Liver (tissue), 9 donors: ENCODE results near the gene SKI. TPM values are rescaled to one million over a fixed set of nuclear protein-coding genes. Genes with fewer than 3 reads are reported as not detected.

Source experiments
- DNase-seq: peaks from one replicate; pipeline ENCODE4 v3.0.0-alpha.2; 2017; ENCODE audit warnings: low spot score
- H3K27ac ChIP-seq, 2 donors: one replicate each; pipeline ENCODE4 v1.7.0; 2013; ENCODE audit warnings: inconsistent platforms in 2 of 2, low read length in 2 of 2, control low read depth in 1 of 2, low read depth in 1 of 2, mild to moderate bottlenecking in 1 of 2
- H3K27me3 ChIP-seq, 4 donors: one replicate each; pipeline versions ENCODE4 v1.6.1 to v1.7.0; 2013; ENCODE audit warnings: low read length in 3 of 4, inconsistent platforms in 1 of 4, mild to moderate bottlenecking in 1 of 4, moderate library complexity in 1 of 4; ENCODE audit not compliant: control insufficient read depth in 4 of 4, insufficient read depth in 4 of 4
- H3K36me3 ChIP-seq, 4 donors: one replicate each; pipeline versions ENCODE4 v1.6.1 to v1.7.0; 2013; ENCODE audit warnings: low read length in 3 of 4, mild to moderate bottlenecking in 3 of 4, low read depth in 1 of 4, moderate library complexity in 1 of 4; ENCODE audit not compliant: control insufficient read depth in 4 of 4, insufficient read depth in 3 of 4
- H3K4me1 ChIP-seq, 4 donors: one replicate each; pipeline versions ENCODE4 v1.6.1 to v1.7.0; 2013; ENCODE audit warnings: low read length in 3 of 4, mild to moderate bottlenecking in 3 of 4, moderate library complexity in 1 of 4; ENCODE audit not compliant: control insufficient read depth in 4 of 4, insufficient read depth in 4 of 4
- H3K4me3 ChIP-seq, 3 donors: one replicate each; pipeline versions ENCODE4 v1.6.1 to v1.7.0; 2013; ENCODE audit warnings: low read length in 3 of 3, control low read depth in 1 of 3, low read depth in 1 of 3, mild to moderate bottlenecking in 1 of 3
- H3K9ac ChIP-seq, 2 donors: one replicate each; pipeline ENCODE4 v1.7.0; 2013; ENCODE audit warnings: low read length in 2 of 2, mild to moderate bottlenecking in 2 of 2, moderate library complexity in 2 of 2, control low read depth in 1 of 2, low read depth in 1 of 2
- H3K9me3 ChIP-seq, 4 donors: one replicate each; pipeline versions ENCODE4 v1.6.1 to v1.7.0; 2013; ENCODE audit warnings: low read length in 3 of 4; ENCODE audit not compliant: control insufficient read depth in 4 of 4
- ATF3 ChIP-seq: IDR thresholded peaks from 2 replicates; pipeline ENCODE4 v1.6.1; 2016; ENCODE audit warnings: antibody characterized with exemption
- EGR1 ChIP-seq, 2 donors: IDR thresholded peaks; 2 replicates each; pipeline ENCODE4 v1.6.1; 2016 to 2018; ENCODE audit warnings: antibody characterized with exemption in 2 of 2, low read depth in 2 of 2
- FOXA1 ChIP-seq: IDR thresholded peaks from 2 replicates; pipeline ENCODE4 v1.6.1; 2016; ENCODE audit warnings: antibody characterized with exemption
- FOXA2 ChIP-seq: IDR thresholded peaks from 2 replicates; pipeline ENCODE4 v1.6.1; 2016; ENCODE audit warnings: antibody characterized with exemption
- GABPA ChIP-seq, 2 donors: IDR thresholded peaks in 1 of 2; conservative IDR thresholded peaks in 1 of 2; 2 replicates each; pipeline ENCODE4 v1.6.1; 2016; ENCODE audit warnings: antibody characterized with exemption in 2 of 2, mild to moderate bottlenecking in 1 of 2, moderate library complexity in 1 of 2
- HNF4A ChIP-seq, 2 donors: conservative IDR thresholded peaks; 2 replicates each; pipeline ENCODE4 v1.6.1; 2016; ENCODE audit warnings: antibody characterized with exemption in 2 of 2, mild to moderate bottlenecking in 2 of 2
- HNF4G ChIP-seq: IDR thresholded peaks from 2 replicates; pipeline ENCODE4 v1.6.1; 2016; ENCODE audit warnings: antibody characterized with exemption
- JUND ChIP-seq, 2 donors: IDR thresholded peaks; 2 replicates each; pipeline ENCODE4 v1.6.1; 2016; ENCODE audit warnings: antibody characterized with exemption in 2 of 2
- NR2F2 ChIP-seq: IDR thresholded peaks from 2 replicates; pipeline ENCODE4 v1.6.1; 2016; ENCODE audit warnings: antibody characterized with exemption
- RAD21 ChIP-seq, 2 donors: IDR thresholded peaks; 2 replicates each; pipeline ENCODE4 v1.6.1; 2016; ENCODE audit warnings: antibody characterized with exemption in 2 of 2, mild to moderate bottlenecking in 2 of 2
- REST ChIP-seq: IDR thresholded peaks from 2 replicates; pipeline ENCODE4 v1.6.1; 2016; ENCODE audit warnings: antibody characterized with exemption, mild to moderate bottlenecking
- RXRA ChIP-seq, 2 donors: IDR thresholded peaks; 2 replicates each; pipeline ENCODE4 v1.6.1; 2017 to 2018; ENCODE audit warnings: antibody characterized with exemption in 2 of 2, mild to moderate bottlenecking in 1 of 2
- TAF1 ChIP-seq: conservative IDR thresholded peaks from 2 replicates; pipeline ENCODE4 v1.6.1; 2016; ENCODE audit warnings: antibody characterized with exemption, mild to moderate bottlenecking
- YY1 ChIP-seq: IDR thresholded peaks from 2 replicates; pipeline ENCODE4 v1.6.1; 2016; ENCODE audit warnings: antibody characterized with exemption, mild to moderate bottlenecking
- ZBTB33 ChIP-seq: IDR thresholded peaks from 2 replicates; pipeline ENCODE4 v1.6.1; 2016; ENCODE audit warnings: antibody characterized with exemption
- WGBS: extraction: QIAGEN DNeasy Blood & Tissue Kit; methylation state at CpG from one replicate; pipeline ENCODE4 v1.1.7; 2013; 5-methylcytosine and 5-hydroxymethylcytosine counted together
- polyA plus RNA-seq, 2 donors: library from polyadenylated mRNA; stranded (reverse) in 1 of 2; unstranded in 1 of 2; fragments of 200-250 nt in 1 of 2; fragments of >200 nt in 1 of 2; fragmentation: Nextera tagmentation in 1 of 2; extraction: Ambion mirVana in 1 of 2; gene quantifications; one replicate each; pipeline versions ENCODE4 v1.2.1 to v1.2.3, GENCODE V29; 2013 to 2015
- total RNA-seq, 2 donors: library from RNA; depleted of rRNA; stranded (reverse); fragments of >200 nt; gene quantifications; one replicate each; pipeline ENCODE4 v1.2.3, GENCODE V29; 2014
- TF ChIP-seq, protein P1 (sequence below): IDR thresholded peaks from 2 replicates; pipeline ENCODE4 v1.6.1; 2016; ENCODE audit warnings: antibody characterized with exemption
- donor health status: healthy.
- donor health status: healthy.
- donor health status: healthy.
- donor health status: healthy.
- donor health status: healthy.

Gene SKI
- total and polyA plus RNA-seq, 4 donors = 3.2 to 21.3 (median 19.5) TPM

DNA sequence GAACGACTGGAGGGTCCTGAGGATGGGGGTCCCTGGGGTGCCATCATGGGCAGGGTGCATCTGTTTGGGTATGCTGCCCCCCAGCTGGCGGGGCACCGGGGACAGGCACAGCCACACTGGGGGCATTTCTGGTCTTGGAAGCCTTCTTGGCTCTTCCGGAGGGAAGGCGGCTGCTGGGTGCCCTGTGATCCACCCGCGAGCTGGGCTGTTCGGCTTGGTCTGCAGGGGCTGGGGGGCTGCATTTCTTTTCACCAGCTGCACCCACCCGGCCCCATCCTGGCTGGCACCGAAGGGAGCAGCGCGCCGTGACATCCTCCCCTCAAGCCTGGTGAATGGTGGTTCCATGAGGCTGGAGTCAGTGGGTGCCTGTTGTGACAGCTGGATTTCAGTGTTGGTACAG, 45.7 kb upstream of the SKI start:
- no peak overlapping the region for H3K27ac ChIP-seq
- H3K36me3 ChIP-seq = peaks cover 0 to 19% (median 6%) of the 10 kb centered on the region in 4 donors
- H3K9me3 ChIP-seq = no peaks in the 10 kb centered on the region
- no peaks in the 10 kb centered on the region for H3K4me1 ChIP-seq
- H3K27me3 ChIP-seq = no peaks in the 10 kb centered on the region
- DNase-seq = no peak
- no peak overlapping the region for H3K4me3 ChIP-seq
- WGBS = 96% methylated on average over 13 of the region's 13 CpGs
- TF ChIP-seq RXRA (IDR thresholded peaks at IDR 0.05) (no peak), YY1 (no peak), FOXA1 (no peak), ATF3 (no peak), REST (no peak), NR2F2 (no peak), JUND (IDR thresholded peaks at IDR 0.05) (no peak), RAD21 (IDR thresholded peaks at IDR 0.05) (no peak), GABPA (IDR thresholded peaks at IDR 0.05 in 1 of 2, conservative IDR thresholded peaks at IDR 0.05 in 1 of 2) (no peak), HNF4A (conservative IDR thresholded peaks at IDR 0.05) (no peak), ZBTB33 (no peak), EGR1 (IDR thresholded peaks at IDR 0.05; ENCODE audit: low read depth in 2 of 2) (no peak), TAF1 (no peak), FOXA2 (no peak)
- TF ChIP-seq, protein P1, sequence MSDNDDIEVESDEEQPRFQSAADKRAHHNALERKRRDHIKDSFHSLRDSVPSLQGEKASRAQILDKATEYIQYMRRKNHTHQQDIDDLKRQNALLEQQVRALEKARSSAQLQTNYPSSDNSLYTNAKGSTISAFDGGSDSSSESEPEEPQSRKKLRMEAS = no peak
- no peak overlapping the region for H3K9ac ChIP-seq

DNA sequence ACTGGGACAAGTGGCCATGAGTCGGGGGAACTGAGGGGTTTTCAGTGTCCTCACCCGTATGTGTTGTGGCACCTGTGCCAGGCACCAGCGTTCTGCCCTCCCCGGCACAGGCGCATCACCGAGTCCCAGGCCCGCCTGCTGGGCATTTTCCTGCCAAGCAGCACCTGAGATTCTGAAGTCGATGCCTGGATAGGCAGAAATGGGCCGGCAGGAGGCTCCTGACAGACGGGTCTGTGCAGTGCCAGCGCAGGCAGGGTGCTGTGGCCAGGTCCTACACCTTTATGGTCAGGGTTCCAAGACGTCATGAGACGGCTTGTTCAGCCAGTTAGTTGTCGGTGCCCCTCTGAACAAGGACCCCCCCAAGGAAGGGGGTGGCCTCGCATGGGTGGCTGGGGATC, 44.2 kb upstream of the SKI start:
- H3K9ac ChIP-seq = no peak overlapping the region
- 96% methylated on average over 15 of the region's 15 CpGs for WGBS
- no peaks in the 10 kb centered on the region for H3K27me3 ChIP-seq
- H3K9me3 ChIP-seq = no peaks in the 10 kb centered on the region
- TF ChIP-seq RXRA (IDR thresholded peaks at IDR 0.05) (no peak), HNF4G (no peak)
- no peaks in the 10 kb centered on the region for H3K4me1 ChIP-seq
- H3K27ac ChIP-seq = no peak overlapping the region
- DNase-seq = no peak
- H3K36me3 ChIP-seq = peaks cover 0 to 14% (median under 1%) of the 10 kb centered on the region in 4 donors
- H3K4me3 ChIP-seq = no peak overlapping the region
